ENCODE data around the gene ARHGEF2.

The ARHGEF2 gene

DNA sequence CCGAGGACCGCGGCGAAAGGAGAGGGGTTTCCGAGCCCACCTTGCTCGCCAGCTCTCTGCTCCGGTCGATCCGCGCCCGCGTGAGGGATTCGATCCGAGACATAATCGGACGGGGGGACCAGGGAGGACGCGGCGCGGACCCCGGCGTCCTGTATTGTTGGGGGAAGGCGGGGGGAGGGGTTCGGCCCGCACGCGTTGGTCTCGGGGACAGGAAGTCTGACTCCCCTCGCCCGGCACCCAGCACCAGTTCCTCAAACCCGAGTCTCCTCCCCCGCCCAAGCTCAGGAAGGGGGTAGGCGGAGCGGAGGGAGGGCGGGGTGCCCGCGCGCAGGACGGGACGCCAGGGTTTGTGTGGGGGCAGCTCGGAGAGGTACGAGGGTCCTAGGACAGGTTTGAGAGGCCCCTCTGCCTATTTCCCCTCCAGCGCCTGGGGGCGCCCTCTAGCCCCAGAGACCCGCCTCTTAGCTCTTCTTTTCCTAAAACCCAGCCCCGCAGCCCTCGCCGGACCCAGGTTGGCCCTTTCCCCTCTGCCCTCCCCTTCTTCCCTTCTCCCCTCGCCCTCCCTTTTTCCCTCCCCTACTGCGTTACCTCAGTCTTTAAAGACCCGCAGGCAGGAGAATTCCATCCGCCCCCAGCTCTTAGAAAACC lies at the start of gene ARHGEF2:
Gene ARHGEF2 (minus strand): TSS at position 223 of the 648 bp plus-strand sequence. CDS start 120 bp downstream, at position 103.
- no peak for DNase-seq (ENCODE audit: low read depth in 2 of 2)

DNA sequence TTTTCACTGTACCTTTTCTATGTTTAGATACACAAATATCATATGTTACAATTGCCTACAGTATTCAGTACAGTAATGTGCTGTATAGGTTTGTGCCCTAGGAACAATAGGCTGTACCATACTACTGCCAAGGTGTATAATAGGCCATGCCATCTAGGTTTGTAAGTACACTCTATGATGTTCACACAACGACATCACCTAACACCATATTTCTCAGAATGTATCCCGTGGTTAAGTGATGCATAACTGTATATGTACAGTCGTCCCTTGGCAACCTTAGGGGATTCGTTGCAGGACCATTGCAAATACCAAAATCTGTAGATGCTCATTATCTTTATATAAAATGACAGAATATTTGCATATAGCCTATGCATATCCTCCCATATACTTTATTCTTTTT lies 48.2 kb upstream of the ARHGEF2 start:
- no peak for DNase-seq (ENCODE audit: low read depth in 2 of 2)

DNA sequence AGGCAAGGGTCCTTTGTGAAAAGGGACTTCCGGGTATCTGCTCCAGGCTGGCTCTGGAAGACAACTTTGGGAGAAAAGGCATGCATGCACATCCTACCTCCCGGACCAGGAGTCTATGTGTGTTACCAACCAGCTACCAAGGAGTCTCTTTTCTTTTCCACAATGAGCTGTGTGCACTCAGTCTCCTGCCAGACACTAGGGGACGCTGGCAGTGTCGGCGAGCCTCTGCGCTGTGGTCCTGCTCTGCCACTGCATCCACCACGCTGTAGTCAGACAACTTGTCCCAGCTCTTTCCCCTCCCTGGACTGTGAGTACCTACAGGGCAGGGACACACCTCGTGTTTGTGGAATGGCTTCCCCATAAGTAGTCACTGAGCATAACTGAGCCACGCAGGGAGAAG lies 47.5 kb upstream of the ARHGEF2 start:
- DNase-seq (ENCODE audit: low read depth in 2 of 2): peak in 1 of 2 experiments; percentile 7

DNA sequence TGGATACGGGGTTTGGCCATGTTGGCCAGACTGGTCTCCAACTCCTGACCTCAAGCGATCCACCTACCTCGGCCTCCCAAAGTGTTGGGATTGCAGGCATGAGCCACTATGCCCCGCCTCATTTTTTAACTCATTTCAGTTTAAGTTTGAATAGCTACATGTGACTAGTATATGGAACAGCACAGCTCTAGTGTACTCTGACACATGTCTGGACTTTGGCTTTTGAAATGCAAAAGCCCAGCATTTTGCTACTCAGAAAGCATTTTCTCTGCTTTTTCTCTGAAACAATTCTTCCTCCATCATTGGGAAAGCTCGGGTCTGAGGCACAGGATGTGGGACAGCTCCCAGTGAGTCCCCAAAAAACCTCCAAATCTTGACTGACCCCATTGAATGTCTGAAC lies 46.5 kb upstream of the ARHGEF2 start:
- no peak for DNase-seq (ENCODE audit: low read depth in 2 of 2)

DNA sequence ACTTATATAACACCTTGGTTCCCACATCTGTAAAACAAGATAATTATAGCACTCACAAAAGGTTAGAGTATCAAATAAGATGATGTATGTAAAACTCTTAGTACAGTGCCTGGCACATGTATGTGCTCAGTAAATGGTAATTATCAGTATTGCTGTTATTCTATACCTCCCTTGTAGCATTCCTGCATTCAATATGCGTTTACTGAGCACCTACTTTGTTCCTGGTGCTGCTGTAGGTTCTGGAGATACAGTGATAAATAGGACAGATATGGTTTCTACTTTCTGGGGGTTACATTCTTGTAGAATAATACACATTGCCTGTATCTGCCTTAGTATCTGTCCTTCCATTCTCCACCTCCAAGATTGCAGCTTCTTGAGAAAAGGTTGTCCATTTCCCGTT lies 43.6 kb upstream of the ARHGEF2 start:
- DNase-seq (ENCODE audit: low read depth in 2 of 2): no peak

DNA sequence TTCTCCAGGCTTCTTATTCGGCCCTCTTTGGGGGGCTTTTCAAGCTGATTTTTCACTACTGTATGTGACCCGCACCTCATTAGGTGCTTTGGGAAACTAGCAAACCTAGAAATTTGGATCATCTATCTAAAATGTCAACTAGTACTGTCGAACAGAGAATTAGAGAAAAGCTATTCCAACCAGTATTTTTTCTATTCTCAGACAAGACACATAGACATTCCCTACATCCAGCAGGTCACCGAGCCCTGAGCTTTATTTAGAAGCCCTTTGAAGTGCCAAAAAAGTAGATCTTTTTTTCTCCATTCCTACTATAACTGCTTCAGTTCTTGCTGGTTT lies 42.7 kb upstream of the ARHGEF2 start:
- no peak for DNase-seq (ENCODE audit: low read depth in 2 of 2)

DNA sequence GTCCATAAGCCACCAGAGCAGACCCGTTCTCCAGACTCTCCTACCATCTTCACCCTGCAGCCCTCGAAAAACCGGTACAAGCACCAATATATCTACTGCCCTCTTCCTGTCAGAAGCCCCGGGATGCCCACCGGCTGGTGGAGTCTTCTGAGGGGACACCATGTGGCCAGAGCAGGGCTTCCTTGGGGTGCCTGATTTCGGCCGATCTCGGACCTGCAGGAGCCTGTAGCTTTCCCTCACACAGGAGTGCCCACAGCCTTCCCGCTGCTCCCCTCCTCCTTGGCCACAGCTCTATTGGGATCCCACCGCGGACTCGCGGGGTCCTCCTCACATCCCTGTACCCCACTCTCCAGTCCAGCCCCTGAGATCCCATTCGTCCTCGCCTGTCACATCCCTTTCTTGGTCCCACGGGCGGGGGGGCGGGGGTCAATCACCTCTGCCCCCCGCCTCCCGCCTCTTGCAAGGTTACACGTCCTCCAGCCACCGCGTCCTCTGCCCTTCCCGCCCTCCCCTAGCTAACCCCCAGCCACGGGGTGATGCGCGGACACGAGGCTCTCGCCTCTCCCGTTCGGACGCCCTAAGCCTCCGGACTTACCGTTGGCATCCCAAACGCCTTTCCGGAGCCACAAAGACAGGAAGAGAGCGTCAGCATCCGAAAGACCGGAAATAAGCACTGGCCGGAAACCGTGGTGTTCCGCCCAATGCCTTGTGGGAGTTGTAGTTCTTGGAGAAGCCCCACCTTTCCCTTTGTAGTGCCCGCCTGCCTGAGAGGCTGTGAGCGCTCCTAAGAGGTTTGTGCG lies 42.1 kb upstream of the ARHGEF2 start, which contains the start of gene SSR2:
Gene SSR2 (minus strand): TSS at position 659 of the 800 bp plus-strand sequence. CDS start 784 bp downstream, outside the sequence.
- DNase-seq (ENCODE audit: low read depth in 2 of 2): peak; percentile 72 to 78

DNA sequence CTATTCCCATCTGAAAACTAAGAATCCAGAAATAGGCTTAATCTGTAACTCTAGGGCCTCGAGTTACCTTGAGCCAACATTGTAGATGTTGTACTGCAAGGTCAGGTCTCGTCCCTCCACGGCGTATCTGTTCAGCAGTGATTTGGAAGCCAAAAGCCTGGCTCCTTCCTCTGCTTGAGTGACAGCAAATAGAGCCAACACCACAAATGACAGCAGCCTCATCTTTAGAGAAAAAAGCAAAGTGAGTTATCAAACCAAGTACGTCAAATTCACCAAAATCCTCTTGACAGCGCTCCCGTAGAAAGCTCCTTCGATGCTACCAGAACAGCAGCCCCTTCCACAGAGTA lies 41.6 kb upstream of the ARHGEF2 start:
- DNase-seq (ENCODE audit: low read depth in 2 of 2): no peak

DNA sequence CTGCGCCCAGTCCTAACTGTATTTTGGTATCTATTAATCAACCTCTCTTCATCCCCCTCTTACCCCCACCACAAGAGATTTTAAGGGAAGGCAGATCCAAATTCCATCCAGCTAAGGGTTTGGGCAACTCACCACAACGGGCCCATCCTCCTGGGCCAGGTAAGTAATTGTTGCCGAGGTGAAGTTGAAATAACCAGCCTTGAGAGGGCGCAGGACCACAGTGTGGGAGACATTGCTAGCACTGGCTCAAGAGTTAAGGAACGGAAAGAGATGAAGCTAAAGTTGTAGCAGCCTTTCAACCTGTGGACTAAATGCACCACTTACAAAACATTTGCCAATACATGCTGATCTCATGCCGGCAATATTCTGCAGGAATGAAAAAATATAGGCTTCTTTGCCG lies 36.5 kb upstream of the ARHGEF2 start:
- DNase-seq (ENCODE audit: low read depth in 2 of 2): no peak

DNA sequence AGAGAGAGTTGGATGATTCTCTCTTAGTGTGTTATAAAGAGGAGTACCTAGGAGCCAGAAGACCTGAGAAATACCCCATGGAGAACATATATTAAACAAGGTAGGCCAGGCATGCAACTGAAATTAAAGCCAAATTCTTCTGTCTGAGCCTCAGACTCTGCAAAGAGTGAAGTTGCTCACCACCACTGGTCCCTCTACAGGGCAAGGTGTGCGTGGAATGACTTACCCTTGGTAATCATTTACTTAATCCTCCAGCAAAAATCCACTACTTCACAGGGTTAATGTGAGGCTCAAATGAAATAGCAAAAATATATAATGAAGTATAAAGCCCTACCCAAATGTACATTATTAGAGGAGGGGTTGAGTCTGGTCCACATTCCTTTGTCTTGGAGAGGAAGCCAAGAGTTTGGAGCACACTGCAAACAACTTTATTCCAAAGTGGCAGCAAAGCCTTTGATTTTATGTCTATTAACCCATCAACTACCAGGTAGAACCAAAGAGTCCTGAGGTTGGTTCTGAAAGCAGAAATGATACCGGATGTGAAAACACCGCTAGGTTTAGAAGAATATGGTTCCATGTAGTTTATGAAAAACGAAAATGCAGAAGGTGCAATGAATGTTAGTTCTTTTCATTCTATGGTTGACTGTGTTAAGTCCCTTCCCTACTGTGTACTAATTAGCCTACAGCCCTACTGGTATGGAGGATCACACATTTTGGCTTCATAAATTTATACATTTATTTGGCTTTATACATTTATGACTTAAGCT lies 33.9 kb upstream of the ARHGEF2 start:
- no peak for DNase-seq (ENCODE audit: low read depth in 2 of 2)

DNA sequence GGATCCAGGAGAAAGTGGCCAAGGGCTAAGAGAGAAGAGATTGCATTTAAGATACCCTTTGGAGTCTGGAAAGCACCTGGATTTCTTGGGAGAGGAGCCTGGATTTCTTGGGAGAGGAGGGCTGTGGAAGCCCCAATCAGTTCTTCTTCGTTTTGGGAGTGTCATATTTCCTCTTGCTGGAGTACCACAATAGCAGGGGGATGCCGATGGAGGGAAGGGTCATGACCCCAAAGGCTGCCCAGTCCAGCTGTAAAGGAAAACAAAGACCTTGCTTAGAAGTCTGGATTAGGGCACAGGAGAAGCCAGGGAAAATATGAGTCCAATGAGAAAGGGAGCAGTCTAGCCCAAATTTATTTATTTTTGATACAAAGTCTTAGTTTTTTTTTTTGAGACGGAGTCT lies 31.1 kb upstream of the ARHGEF2 start:
- DNase-seq (ENCODE audit: low read depth in 2 of 2): no peak

DNA sequence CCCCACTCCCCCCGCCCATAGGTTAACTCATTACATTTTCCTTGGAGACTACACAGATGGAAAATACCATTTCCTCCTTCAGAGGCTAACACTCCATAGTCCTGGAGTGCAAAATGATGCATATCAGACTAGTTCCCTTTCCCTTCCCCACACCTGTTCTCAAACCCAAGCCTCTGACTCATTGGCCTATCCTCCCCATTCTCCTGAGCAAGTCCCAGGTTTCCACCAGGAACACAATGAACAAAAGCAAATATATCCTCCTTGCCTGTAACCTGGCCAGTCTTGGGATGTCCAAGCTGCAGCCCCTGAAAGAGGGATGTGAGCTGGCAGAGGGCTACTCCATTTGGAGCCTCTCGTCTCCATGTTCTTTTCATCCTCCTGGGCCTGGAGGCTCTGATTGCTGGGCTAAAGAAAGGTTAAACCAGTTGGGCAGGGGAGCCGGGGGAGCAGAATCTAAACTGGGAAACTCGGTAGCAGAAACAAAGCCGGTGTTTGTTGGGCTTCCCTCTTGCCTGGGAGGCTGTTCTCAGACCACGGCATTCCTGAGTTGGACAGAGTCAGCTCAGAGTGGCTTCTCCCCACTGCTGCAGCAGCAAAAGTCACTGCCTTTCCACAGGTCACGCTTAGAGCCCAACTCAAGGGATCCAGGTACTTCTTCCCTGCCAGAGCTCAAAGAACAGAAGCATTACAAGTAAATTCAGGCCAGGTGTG lies 28.5 kb upstream of the ARHGEF2 start:
- no peak for DNase-seq (ENCODE audit: low read depth in 2 of 2)

DNA sequence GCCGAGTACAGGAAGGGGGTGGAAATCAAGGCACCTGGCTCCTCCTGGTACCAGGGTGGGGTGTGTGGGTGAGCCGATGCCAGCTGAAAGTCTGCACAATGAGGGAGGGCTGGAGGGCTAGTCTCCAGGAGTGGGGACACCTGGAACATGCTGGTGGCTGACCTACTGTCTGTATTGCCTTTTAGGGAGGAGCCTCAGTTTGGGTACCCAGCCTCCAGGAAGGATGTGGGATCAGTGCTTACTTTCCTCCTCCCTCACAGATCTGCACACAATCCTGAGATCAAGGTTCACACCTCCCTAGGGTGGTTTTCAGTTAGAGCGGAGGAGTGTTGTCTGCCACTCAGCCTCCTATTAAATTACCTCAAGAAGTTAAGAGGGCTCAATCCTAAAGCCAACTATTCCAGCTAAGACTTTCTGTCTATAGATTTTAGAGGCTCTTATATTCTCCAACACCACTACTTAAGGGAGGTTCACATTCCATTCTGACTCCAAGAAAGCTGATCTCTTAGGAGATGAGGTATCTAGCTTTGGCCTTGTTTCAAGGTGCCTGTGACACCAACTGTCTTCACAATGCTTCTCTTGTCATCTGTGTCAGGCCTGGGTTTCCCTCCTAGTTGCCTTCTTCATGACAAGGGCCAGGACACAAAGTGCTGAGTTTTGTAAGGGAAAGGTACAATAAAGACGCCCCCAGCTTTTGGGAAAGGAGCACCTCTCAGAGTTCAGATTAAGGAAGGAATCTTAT lies 26.7 kb upstream of the ARHGEF2 start:
- no peak for DNase-seq (ENCODE audit: low read depth in 2 of 2)

DNA sequence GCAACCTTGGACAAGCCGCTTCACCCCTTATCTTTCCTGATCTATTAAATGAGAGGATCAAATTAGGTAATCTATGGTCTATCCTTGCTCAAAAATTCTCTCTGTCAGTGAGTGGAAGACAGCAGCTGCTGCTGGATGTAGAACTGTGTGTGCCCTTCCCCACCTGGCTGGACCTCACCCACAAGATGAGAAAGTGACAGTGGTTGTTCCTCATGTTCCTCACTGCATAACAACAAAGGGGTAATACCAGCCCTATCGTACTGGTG lies 25.5 kb upstream of the ARHGEF2 start:
- DNase-seq (ENCODE audit: low read depth in 2 of 2): no peak

DNA sequence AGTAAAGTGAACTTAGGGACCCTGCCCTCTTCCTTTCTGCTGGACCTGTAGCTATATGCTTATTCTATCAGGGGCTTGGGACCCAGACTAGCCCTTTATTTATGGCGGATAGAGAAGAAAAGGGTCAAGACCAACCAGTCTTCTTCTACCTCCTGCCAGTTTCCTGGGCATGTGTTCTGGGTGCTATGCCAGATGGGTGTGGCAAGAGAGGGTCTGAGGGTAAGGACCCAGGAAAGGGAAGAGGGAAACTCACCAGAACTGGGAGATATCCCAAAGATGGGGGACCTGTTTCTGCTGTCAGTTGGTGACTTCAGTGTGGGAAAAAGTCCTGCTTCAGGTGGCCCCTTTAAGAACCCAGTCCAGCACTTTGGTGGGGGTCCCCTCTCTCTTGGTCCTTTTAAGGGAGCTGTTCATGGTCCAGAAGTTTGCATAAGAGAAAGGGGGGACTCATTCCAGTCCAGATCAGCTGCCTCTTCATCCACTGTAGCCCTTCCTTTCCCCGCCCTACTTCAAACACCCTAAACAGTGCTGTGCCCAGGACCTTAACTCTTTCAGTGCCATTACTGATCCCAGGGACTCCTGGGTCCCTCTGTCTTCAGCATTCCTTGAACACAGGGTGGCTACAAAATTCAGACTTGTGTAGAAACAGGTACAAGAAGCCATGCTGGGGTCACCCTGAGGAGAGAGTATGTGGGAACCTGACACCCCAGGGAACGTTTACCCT lies 24.0 kb upstream of the ARHGEF2 start:
- no peak for DNase-seq (ENCODE audit: low read depth in 2 of 2)

DNA sequence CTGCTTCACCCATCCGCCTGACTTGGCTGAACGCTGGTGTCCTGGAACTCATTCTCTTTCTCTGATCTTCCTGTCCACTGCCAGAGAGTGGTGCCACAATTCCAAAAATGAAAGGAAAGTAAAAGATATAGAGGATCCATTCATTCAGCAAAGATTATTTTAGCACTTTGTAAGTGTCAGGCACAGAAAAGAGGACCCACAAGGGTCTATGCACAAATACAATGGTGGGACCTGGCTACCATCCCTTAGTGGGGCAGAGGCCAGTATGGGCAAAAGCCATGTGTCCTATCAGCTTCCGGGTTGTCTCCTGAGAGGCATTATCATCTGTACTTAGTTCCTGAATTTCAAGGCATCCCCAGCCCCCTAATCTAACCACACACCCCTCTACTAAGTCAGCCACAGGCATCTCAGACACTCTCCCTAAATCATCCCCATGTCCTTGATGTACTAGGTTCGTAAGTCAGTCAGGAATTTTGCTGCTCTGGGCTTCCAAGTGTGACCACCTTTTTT lies 23.4 kb upstream of the ARHGEF2 start:
- peak; percentile 56 to 57 for DNase-seq (ENCODE audit: low read depth in 2 of 2)

DNA sequence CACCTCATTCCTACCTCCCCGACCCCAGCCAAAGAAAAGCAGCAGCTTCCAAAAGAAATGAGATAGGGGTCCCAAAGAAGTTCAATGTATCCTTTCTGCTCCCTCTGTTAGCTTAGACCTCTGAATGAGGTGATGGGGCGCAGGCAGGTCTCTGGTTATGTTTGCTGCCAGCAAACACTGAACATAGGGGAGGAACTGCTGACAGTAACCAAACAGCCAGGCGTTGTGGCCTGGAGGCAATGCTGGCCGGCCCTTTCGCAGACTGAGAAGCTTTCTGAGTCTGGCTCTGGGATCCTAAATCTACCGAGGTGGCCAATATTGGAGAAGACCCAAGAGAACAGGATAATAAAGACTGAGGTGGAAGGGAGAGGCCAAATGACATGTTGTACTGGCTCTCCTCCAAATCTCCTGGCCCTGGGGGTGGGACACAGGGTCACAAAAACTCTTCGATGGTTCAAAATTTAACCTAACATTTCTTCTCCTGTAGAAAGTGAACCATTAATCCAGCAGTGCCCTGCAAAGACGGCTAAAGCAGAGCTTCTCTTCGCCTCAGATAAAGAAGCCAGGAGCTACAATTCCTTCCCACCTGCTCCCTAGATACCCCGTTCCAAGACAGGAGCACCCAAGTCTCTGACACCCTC lies 22.8 kb upstream of the ARHGEF2 start:
- no peak for DNase-seq (ENCODE audit: low read depth in 2 of 2)

DNA sequence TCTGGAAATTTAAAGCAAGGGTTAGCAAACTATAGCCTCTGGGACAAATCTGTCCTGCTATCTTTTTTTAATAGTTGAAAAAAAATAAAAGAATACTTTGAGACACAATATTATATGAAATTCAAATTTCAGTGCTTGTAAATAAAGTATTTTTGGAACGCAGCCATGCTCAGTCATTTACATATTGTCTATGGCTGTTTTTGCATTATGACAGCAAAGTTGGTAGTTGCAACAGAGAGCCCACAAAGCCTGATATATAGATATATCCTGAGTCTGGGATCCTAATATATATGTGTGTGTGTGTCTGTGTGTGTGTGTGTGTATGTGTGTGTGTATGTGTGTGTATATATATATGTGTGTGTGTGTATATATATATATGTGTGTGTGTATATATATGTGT lies 21.6 kb upstream of the ARHGEF2 start:
- DNase-seq (ENCODE audit: low read depth in 2 of 2): no peak

DNA sequence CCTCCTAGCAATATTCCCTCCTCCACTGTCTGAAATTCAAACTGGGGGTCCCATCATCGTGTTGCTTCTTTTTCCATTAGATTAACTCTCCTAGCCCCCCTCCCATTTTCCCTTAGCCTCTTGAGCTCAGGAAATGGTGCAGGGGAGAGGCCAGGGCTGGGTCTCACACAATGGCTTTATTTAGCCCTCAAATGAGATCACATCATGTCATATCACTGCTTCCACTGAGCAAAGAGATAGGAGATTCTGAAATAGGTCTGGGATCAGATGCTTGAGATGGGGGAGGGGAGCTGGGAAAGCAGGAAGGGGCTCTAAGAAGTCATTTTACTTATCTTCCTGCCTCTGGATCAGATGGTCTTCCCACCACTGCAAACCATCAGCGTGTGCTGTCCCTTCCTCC lies 17.8 kb upstream of the ARHGEF2 start:
- DNase-seq (ENCODE audit: low read depth in 2 of 2): no peak

DNA sequence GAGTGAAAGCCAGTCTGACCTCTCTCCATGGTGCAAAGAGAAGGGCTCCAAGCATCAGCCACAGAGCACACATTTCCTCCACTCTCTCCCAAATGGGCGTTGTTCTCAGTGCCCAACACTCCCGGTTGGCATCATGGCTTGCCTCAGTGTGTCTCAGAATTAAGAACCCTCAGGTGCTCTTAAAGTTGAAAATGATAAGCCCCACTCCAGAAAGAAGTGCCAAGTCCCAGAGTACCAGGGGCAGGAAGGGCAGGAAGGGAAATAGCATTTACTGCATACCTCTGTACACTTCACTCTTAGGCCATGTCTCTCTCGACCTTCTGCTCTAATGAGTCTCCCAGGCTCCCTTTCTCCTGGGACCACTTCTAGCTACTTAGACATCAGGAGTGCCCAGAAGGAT lies 15.2 kb upstream of the ARHGEF2 start:
- no peak for DNase-seq (ENCODE audit: low read depth in 2 of 2)
